ENCODE measurements around the gene GAS6.

DNA sequence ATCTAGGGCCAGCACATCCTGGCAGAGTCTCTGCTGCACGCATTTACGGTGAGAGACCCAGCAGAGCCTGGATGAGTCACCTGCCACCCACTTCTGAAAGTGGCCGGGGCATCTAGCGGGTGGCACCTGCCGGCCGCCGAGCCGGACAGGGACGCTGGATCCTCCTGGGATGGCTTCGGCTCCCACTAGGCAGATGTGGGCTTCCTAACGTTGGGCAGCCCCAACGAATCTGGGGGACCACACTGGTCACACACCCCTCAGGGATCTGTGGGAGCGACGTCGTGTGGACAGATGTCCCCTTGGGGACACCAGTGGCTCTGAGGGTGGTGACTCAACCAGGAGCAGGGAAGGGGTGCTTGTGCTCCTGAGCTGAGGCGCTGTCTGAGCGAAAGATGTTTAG, 72.7 kb downstream of the GAS6 start:
- TF ChIP-seq RFX5 (IDR thresholded peaks at IDR 0.05; ENCODE audit: low read depth, low read length) (no peak), CBX8 (IDR thresholded peaks at IDR 0.05; ENCODE audit: borderline replicate concordance, extremely low read depth, low read depth, low read length, poor library complexity, severe bottlenecking) (no peak), MAFG (tag; conservative IDR thresholded peaks at IDR 0.05) (no peak), ELF2 (CRISPR knock-in tag; IDR thresholded peaks at IDR 0.05) (no peak), YY1 (IDR thresholded peaks at IDR 0.05; ENCODE audit: borderline replicate concordance in 1 of 3, control insufficient read depth in 1 of 3, extremely low read depth in 1 of 3, insufficient read depth in 3 of 3, insufficient read length in 1 of 3, insufficient replicate concordance in 2 of 3, low read depth in 1 of 3, low read length in 2 of 3) (no peak), RBM14 (IDR thresholded peaks at IDR 0.05; ENCODE audit: borderline replicate concordance, insufficient read depth, low read depth, low read length) (no peak), TEAD4 (IDR thresholded peaks at IDR 0.05; ENCODE audit: low read length) (no peak), TEAD4 (CRISPR knock-in tag; IDR thresholded peaks at IDR 0.05; ENCODE audit: borderline replicate concordance) (no peak), POLR2A (conservative IDR thresholded peaks at IDR 0.05) (no peak), TBP (optimal IDR thresholded peaks at IDR 0.05; ENCODE audit: low read depth, low read length) (no peak), ZNF143 (CRISPR knock-in tag; IDR thresholded peaks at IDR 0.05) (no peak), POU5F1 (IDR thresholded peaks at IDR 0.05; ENCODE audit: borderline replicate concordance, low read depth, low read length, partially characterized antibody) (no peak), TAF1 (IDR thresholded peaks at IDR 0.05; ENCODE audit: control insufficient read depth, extremely low read depth, insufficient read depth, low read length, severe bottlenecking) (no peak)
- TF ChIP-seq, protein P1, sequence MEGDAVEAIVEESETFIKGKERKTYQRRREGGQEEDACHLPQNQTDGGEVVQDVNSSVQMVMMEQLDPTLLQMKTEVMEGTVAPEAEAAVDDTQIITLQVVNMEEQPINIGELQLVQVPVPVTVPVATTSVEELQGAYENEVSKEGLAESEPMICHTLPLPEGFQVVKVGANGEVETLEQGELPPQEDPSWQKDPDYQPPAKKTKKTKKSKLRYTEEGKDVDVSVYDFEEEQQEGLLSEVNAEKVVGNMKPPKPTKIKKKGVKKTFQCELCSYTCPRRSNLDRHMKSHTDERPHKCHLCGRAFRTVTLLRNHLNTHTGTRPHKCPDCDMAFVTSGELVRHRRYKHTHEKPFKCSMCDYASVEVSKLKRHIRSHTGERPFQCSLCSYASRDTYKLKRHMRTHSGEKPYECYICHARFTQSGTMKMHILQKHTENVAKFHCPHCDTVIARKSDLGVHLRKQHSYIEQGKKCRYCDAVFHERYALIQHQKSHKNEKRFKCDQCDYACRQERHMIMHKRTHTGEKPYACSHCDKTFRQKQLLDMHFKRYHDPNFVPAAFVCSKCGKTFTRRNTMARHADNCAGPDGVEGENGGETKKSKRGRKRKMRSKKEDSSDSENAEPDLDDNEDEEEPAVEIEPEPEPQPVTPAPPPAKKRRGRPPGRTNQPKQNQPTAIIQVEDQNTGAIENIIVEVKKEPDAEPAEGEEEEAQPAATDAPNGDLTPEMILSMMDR (IDR thresholded peaks at IDR 0.05 in 2 of 3, conservative IDR thresholded peaks at IDR 0.05 in 1 of 3; ENCODE audit: insufficient read depth in 2 of 3, low read depth in 1 of 3, low read length in 3 of 3), result no peak

Measured in K562 (cell line).